ENCODE results near the gene ABHD16A. TPM values are rescaled to one million over a fixed set of nuclear protein-coding genes. Genes with fewer than 3 reads are reported as not detected.

ABHD16A gene
- total and polyA plus RNA-seq, 4 donors: 26.6 to 59.4 (median 34.9) TPM

- no peak overlapping the region for H3K27ac ChIP-seq (ENCODE audit: low read depth in 1 of 2, low read length in 2 of 2)
- H3K4me1 ChIP-seq (ENCODE audit: control insufficient read depth in 4 of 4, insufficient read depth in 4 of 4, low read length in 3 of 4): no peaks in the 10 kb centered on the region
- TF ChIP-seq FOXA1 (IDR thresholded peaks at IDR 0.05) (no peak), HNF4A (conservative IDR thresholded peaks at IDR 0.05) (no peak)
- no peak overlapping the region for H3K9ac ChIP-seq (ENCODE audit: low read depth in 1 of 2, low read length in 2 of 2)
- H3K36me3 ChIP-seq (ENCODE audit: control insufficient read depth in 4 of 4, insufficient read depth in 3 of 4, low read depth in 1 of 4, low read length in 3 of 4): no peaks in the 10 kb centered on the region
- no peak for DNase-seq (ENCODE audit: low spot score)
- 79% methylated on average over 4 of the region's 4 CpGs for WGBS
- no peak overlapping the region for H3K4me3 ChIP-seq (ENCODE audit: low read depth in 1 of 3, low read length in 3 of 3)
- H3K9me3 ChIP-seq (ENCODE audit: control insufficient read depth in 4 of 4, low read length in 3 of 4): no peaks in the 10 kb centered on the region
- no peaks in the 10 kb centered on the region for H3K27me3 ChIP-seq (ENCODE audit: control insufficient read depth in 4 of 4, insufficient read depth in 4 of 4, low read length in 3 of 4)
These were observed 10.3 kb upstream of the ABHD16A start for GRCh38 chr6:31713465-31713864.

- no peak for DNase-seq (ENCODE audit: low spot score)
- no peaks in the 10 kb centered on the region for H3K36me3 ChIP-seq (ENCODE audit: control insufficient read depth in 4 of 4, insufficient read depth in 3 of 4, low read depth in 1 of 4, low read length in 3 of 4)
- WGBS: 88% methylated on average over 8 of the region's 8 CpGs
- H3K27me3 ChIP-seq (ENCODE audit: control insufficient read depth in 4 of 4, insufficient read depth in 4 of 4, low read length in 3 of 4): no peaks in the 10 kb centered on the region
- H3K4me1 ChIP-seq (ENCODE audit: control insufficient read depth in 4 of 4, insufficient read depth in 4 of 4, low read length in 3 of 4): no peaks in the 10 kb centered on the region
- H3K9me3 ChIP-seq (ENCODE audit: control insufficient read depth in 4 of 4, low read length in 3 of 4): no peaks in the 10 kb centered on the region
- TF ChIP-seq HNF4A (conservative IDR thresholded peaks at IDR 0.05): no peak
- TF ChIP-seq SP1 (IDR thresholded peaks at IDR 0.05): no peak
- no peak for TF ChIP-seq EGR1 (IDR thresholded peaks at IDR 0.05; ENCODE audit: low read depth in 2 of 2)
- peak in 1 of 2 donors; percentile 30 for TF ChIP-seq RAD21 (IDR thresholded peaks at IDR 0.05)
- no peak for TF ChIP-seq TAF1 (conservative IDR thresholded peaks at IDR 0.05)
- no peak for TF ChIP-seq ZBTB33 (IDR thresholded peaks at IDR 0.05)
- no peak overlapping the region for H3K27ac ChIP-seq (ENCODE audit: low read depth in 1 of 2, low read length in 2 of 2)
- no peak overlapping the region for H3K9ac ChIP-seq (ENCODE audit: low read depth in 1 of 2, low read length in 2 of 2)
- no peak overlapping the region for H3K4me3 ChIP-seq (ENCODE audit: low read depth in 1 of 3, low read length in 3 of 3)
These were observed 9.2 kb upstream of the ABHD16A start for GRCh38 chr6:31712296-31712695.

GRCh38 chr6:31711233-31711632 lies 8.1 kb upstream of the ABHD16A start:
- no peaks in the 10 kb centered on the region for H3K4me1 ChIP-seq (ENCODE audit: control insufficient read depth in 4 of 4, insufficient read depth in 4 of 4, low read length in 3 of 4)
- H3K9ac ChIP-seq (ENCODE audit: low read depth in 1 of 2, low read length in 2 of 2): no peak overlapping the region
- no peak overlapping the region for H3K27ac ChIP-seq (ENCODE audit: low read depth in 1 of 2, low read length in 2 of 2)
- TF ChIP-seq CTCF (IDR thresholded peaks at IDR 0.05; ENCODE audit: low read depth, low read length, missing input control): no peak
- TF ChIP-seq YY1 (IDR thresholded peaks at IDR 0.05): no peak
- TF ChIP-seq RAD21 (IDR thresholded peaks at IDR 0.05): no peak
- TF ChIP-seq TAF1 (conservative IDR thresholded peaks at IDR 0.05): no peak
- TF ChIP-seq EGR1 (IDR thresholded peaks at IDR 0.05; ENCODE audit: low read depth in 2 of 2): no peak
- TF ChIP-seq ATF3 (IDR thresholded peaks at IDR 0.05): no peak
- no peak for TF ChIP-seq JUND (IDR thresholded peaks at IDR 0.05)
- no peak for TF ChIP-seq REST (IDR thresholded peaks at IDR 0.05)
- TF ChIP-seq ZBTB33 (IDR thresholded peaks at IDR 0.05): no peak
- no peak for TF ChIP-seq FOXA2 (IDR thresholded peaks at IDR 0.05)
- no peak for TF ChIP-seq NR2F2 (IDR thresholded peaks at IDR 0.05)
- no peak for TF ChIP-seq GABPA (IDR thresholded peaks at IDR 0.05 in 1 of 2, conservative IDR thresholded peaks at IDR 0.05 in 1 of 2)
- no peak for TF ChIP-seq HNF4G (IDR thresholded peaks at IDR 0.05)
- no peak for TF ChIP-seq SP1 (IDR thresholded peaks at IDR 0.05)
- TF ChIP-seq RXRA (IDR thresholded peaks at IDR 0.05): no peak
- TF ChIP-seq MAX (IDR thresholded peaks at IDR 0.05): no peak
- TF ChIP-seq HNF4A (conservative IDR thresholded peaks at IDR 0.05): no peak
- TF ChIP-seq FOXA1 (IDR thresholded peaks at IDR 0.05): no peak
- no peaks in the 10 kb centered on the region for H3K9me3 ChIP-seq (ENCODE audit: control insufficient read depth in 4 of 4, low read length in 3 of 4)
- H3K36me3 ChIP-seq (ENCODE audit: control insufficient read depth in 4 of 4, insufficient read depth in 3 of 4, low read depth in 1 of 4, low read length in 3 of 4): no peaks in the 10 kb centered on the region
- no peak for DNase-seq (ENCODE audit: low spot score)
- no peak overlapping the region for H3K4me3 ChIP-seq (ENCODE audit: low read depth in 1 of 3, low read length in 3 of 3)
- no peaks in the 10 kb centered on the region for H3K27me3 ChIP-seq (ENCODE audit: control insufficient read depth in 4 of 4, insufficient read depth in 4 of 4, low read length in 3 of 4)
- WGBS: 65% methylated on average over 8 of the region's 8 CpGs

All from liver (tissue), 9 donors.